ENCODE measurements around the gene RRP1.
"Not testable (repeated sequence)": the region's sequence is repeated elsewhere in the genome, so short reads cannot be mapped to it uniquely, and the experiment has no call there.

RRP1 gene

DNA sequence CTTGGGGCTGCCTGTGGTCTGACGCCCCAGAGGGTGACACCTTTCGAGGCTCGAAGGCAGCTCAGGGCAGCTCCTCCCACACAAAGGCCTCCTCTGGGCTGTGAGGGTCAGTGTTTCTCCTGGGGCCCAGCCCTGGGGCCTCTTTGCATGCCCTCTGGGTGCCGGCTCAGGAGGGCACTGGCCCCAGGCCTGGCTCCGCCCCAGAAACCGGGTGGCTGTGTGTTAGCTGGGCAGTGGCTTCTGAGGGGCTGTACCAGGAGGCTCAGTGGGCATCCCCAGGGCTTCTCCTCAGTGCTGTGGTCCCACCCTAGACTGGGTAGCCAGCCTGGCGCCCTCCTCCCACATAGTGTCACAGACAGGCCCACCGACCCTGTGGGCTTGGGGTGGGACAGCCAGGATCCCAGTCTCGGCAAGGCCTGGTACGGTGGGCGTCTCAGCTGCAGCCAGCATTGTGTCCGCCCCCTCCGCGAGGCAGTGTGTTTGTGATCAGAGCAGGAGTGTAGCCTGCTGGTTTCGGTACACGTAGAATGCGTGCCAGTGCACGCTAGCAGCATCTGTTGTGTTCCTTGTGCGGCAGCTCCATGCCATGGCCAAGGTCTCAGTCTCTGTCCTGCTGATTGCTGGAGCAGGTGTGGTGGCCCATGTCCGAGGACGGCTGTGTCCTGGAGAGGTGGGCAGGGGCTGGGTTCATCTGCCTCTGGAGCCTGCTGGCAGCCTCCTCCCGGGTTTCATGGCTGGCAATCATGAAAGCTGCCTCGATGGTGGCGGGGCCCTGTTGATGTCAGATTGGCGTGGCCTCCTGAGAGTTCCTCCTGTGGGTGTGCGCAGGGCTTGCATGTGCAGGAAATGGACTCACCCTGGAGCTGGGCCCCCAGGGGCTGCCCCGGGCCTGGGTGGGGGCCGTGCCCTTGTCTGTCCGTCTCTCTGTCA is 28.0 kb downstream of the RRP1 start:
- H3K4me1 Mint-ChIP-seq (ENCODE audit: low read depth), result peaks cover 10% of the 10 kb centered on the region
- H3K36me3 Mint-ChIP-seq (ENCODE audit: low read depth), result peaks cover 5% of the 10 kb centered on the region
- peaks cover 9% of the 10 kb centered on the region for H3K9me3 Mint-ChIP-seq
- no peaks in the 10 kb centered on the region for H3K27me3 Mint-ChIP-seq (ENCODE audit: low read depth)
- no peak overlapping the region for H3K27ac Mint-ChIP-seq
- DNase-seq (ENCODE audit: low spot score), result no peak
- H3K4me3 Mint-ChIP-seq, result no peak overlapping the region

GRCh38 chr21:43818685-43819084 is 29.3 kb downstream of the RRP1 start:
- Mint-ChIP-seq H3K9me3 (peaks cover 9% of the 10 kb centered on the region), H3K27me3 (ENCODE audit: low read depth) (no peaks in the 10 kb centered on the region), H3K4me3 (no peak overlapping the region), H3K4me1 (ENCODE audit: low read depth) (peaks cover 7% of the 10 kb centered on the region), H3K27ac (no peak overlapping the region), H3K36me3 (ENCODE audit: low read depth) (peaks cover 5% of the 10 kb centered on the region)
- DNase-seq (ENCODE audit: low spot score), result no peak

DNA sequence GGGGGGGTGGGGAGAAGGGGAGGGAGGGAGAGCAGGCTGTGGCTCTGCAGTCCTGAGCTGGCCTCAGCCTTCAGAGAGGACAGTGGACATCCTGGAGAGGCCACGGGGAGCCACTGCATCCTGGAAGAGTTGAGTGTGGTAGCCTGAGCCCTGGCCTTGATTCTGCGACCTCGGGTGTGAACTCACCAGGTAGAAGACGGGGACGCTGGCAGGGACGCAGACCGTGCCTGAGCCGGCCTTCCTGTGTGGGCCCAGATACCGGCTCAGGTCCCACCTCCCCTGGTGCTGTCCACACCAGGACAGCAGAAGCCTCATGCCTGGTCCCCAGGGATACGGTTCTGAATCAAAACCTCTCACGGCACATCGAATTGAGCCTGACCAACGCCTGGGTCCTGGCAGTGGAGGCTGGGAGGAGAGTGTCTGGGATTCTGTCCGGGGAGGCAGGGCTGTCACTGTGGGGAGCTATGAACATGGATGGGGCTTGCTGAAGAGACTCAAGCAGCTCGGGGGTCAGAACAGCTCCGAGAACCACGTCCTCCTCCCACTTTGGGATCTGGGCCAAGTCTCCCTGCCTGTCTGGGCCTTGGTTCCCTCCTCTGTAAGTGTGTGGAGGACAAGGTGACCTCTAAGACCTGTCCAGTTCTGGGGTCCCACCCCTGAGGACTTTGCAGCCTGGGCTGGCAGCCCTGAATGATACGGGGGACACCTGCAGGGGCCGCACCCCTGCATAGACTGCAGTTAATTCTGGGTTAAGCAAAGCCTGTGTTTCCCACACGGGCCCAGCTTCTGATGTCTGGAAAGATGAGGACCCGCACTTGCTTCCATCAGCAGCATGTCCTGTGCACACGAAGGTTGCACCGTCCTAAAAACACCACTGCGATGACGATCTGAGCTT is 30.4 kb downstream of the RRP1 start:
- Mint-ChIP-seq H3K27ac (no peak overlapping the region), H3K36me3 (ENCODE audit: low read depth) (peaks cover 5% of the 10 kb centered on the region), H3K27me3 (ENCODE audit: low read depth) (no peaks in the 10 kb centered on the region)

GRCh38 chr21:43820466-43820865 is 31.1 kb downstream of the RRP1 start:
- H3K27ac Mint-ChIP-seq, result no peak overlapping the region
- no peaks in the 10 kb centered on the region for H3K27me3 Mint-ChIP-seq (ENCODE audit: low read depth)
- DNase-seq (ENCODE audit: low spot score), result no peak
- H3K4me3 Mint-ChIP-seq, result no peak overlapping the region
- peaks cover 4% of the 10 kb centered on the region for H3K4me1 Mint-ChIP-seq (ENCODE audit: low read depth)
- peaks cover 9% of the 10 kb centered on the region for H3K9me3 Mint-ChIP-seq
- H3K36me3 Mint-ChIP-seq (ENCODE audit: low read depth), result peaks cover 5% of the 10 kb centered on the region

More for the DNA sequence above, 30.4 kb downstream of the RRP1 start:
- Mint-ChIP-seq H3K4me1 (ENCODE audit: low read depth) (peaks cover 6% of the 10 kb centered on the region), H3K4me3 (no peak overlapping the region), H3K9me3 (peaks cover 9% of the 10 kb centered on the region)
- no peak for DNase-seq (ENCODE audit: low spot score)

DNA sequence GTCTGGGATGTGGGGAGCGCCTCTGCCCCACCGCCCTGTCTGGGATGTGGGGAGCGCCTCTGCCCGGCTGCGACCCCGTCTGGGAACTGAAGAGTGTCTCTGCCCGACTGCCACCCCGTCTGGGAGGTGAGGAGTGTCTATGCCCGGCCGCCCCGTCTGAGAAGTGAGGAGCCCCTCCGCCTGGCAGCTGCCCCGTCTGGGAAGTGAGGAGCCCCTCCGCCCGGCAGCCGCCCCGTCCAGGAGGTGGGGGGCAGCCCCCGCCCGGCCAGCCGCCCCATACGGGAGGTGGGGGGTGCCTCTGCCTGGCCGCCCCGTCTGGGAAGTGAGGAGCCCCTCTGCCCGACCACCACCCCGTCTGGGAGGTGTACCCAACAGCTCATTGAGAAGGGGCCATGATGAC is 32.8 kb downstream of the RRP1 start:
- H3K27me3 Mint-ChIP-seq (ENCODE audit: low read depth); DNase-seq (ENCODE audit: low spot score); H3K27ac Mint-ChIP-seq; H3K9me3 Mint-ChIP-seq; H3K4me1 Mint-ChIP-seq (ENCODE audit: low read depth); H3K36me3 Mint-ChIP-seq (ENCODE audit: low read depth); H3K4me3 Mint-ChIP-seq: not testable (repeated sequence)

- not testable (repeated sequence) for H3K27me3 Mint-ChIP-seq (ENCODE audit: low read depth); H3K4me1 Mint-ChIP-seq (ENCODE audit: low read depth); H3K4me3 Mint-ChIP-seq; H3K9me3 Mint-ChIP-seq; H3K36me3 Mint-ChIP-seq (ENCODE audit: low read depth); H3K27ac Mint-ChIP-seq; DNase-seq (ENCODE audit: low spot score)
Measured at GRCh38 chr21:43822741-43823140, 33.4 kb downstream of the RRP1 start.

DNA sequence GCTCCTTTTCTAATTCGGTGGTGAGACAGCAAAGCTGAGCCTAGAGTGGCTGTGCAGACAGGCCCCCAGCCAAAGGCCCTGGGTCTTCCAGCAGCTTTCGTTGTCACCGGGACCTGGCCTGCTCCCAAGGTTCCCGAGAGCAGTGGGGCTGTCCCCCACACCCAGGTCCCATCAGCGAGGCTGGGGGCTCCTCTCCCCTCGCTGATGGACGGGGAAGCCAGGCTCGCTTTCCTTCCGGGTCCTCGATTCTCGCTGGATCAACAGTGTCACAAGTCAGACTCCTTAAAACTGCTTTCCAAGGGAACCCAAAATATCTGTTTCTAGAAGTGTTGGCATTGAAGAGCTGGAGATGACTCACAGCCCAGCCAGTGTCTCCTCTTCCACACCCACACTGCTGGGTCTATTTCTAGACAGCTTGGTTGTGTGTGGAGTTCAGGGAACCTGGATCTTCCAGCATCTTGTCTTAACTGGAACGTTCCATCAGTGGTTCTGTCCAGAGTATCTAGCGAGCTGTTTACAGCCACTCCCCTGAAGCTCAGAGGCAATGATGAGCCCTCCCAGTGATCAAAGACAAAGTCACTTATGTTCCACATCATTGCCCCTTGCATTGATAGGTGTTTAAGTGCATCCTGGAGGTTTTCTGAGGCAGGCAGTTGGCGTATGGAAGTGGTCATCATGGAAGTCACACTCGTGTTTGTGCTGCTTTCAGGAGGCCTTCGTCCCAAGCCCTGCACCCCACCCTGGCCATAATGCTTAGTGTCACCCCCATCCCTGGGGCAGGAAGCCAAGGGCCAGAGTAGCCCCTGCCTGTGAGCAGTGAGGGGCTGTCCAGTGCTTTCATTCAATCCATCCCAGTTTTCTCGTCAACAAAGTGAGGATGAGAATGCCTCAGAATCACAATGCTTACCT is 35.2 kb downstream of the RRP1 start:
- no peak overlapping the region for H3K27ac Mint-ChIP-seq
- DNase-seq (ENCODE audit: low spot score), result no peak
- H3K36me3 Mint-ChIP-seq (ENCODE audit: low read depth), result no peaks in the 10 kb centered on the region
- no peaks in the 10 kb centered on the region for H3K9me3 Mint-ChIP-seq
- H3K27me3 Mint-ChIP-seq (ENCODE audit: low read depth), result peaks cover 5% of the 10 kb centered on the region
- no peak overlapping the region for H3K4me3 Mint-ChIP-seq
- peaks cover 1% of the 10 kb centered on the region for H3K4me1 Mint-ChIP-seq (ENCODE audit: low read depth)

DNA sequence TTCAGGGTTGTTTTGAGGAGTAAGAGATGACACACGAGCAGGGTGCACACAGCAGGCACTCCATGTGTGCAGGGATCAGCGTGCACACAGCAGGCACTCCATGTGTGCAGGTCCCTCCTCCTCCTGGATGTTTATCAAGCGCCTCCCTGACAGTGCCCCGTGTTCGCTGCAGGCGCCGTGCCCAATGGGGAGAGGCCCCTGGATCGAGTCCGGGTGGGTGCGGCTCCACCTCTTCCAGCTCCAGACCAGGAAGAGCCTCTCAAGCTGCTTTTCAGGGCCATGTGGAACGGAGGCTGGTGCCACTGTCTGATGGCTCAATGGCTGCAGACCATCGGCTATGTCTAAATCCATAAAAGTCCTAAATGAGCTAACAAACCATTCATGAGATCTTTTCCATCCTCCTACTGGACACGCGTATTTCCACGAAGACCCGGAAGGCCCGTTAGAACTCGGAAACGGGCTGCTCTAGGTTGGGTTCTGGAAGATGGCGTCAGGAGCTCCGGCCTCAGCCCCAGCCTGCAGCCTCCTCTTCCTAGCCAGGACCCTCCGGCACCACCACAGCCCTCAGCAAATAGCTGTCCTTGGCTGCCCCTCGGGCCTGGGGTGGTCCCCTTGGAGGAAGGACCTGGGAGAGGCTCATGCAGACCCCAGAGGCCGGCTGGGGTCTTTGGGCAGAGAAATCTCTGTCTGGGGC is 36.0 kb downstream of the RRP1 start:
- H3K4me3 Mint-ChIP-seq, result no peak overlapping the region
- H3K36me3 Mint-ChIP-seq (ENCODE audit: low read depth), result no peaks in the 10 kb centered on the region
- peaks cover 1% of the 10 kb centered on the region for H3K4me1 Mint-ChIP-seq (ENCODE audit: low read depth)
- H3K9me3 Mint-ChIP-seq, result no peaks in the 10 kb centered on the region
- H3K27me3 Mint-ChIP-seq (ENCODE audit: low read depth), result peaks cover 6% of the 10 kb centered on the region
- no peak for DNase-seq (ENCODE audit: low spot score)
- no peak overlapping the region for H3K27ac Mint-ChIP-seq

DNA sequence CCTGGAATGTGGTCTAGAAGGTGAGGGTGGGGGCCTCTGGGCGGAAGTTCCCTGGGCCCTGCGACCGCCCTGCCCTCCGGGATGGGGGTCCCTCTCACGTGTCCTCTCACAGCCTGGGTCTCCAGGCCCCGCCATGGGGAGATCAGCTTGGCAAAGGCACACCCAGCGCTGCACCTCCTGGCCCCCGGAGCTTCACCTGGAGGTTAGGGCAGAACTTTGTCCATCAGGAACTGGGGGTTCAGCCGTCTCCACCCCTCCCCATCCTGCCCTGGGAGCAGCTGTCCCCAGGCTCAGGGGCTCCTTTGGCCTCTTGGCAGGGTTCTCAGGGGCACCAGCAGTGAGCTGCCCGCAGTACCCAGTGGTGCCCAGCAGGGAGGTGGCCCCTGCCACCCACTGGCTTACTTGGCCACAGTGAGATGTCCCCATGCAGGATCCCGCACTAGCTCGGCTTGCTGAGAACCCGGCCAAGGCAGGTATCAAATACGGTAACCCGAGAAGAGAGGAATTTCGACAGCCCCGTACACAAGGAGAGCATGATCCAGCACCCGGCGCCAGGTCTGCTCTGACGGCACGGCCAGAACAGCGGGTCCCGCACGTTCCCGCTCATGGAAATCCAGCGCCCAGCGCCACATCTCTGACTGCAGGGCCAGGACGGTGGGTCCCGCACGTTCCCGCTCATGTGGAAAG is 36.7 kb downstream of the RRP1 start:
- no peaks in the 10 kb centered on the region for H3K9me3 Mint-ChIP-seq
- H3K4me3 Mint-ChIP-seq, result no peak overlapping the region
- H3K4me1 Mint-ChIP-seq (ENCODE audit: low read depth), result peaks cover 1% of the 10 kb centered on the region
- no peaks in the 10 kb centered on the region for H3K36me3 Mint-ChIP-seq (ENCODE audit: low read depth)
- H3K27ac Mint-ChIP-seq, result no peak overlapping the region
- peaks cover 10% of the 10 kb centered on the region for H3K27me3 Mint-ChIP-seq (ENCODE audit: low read depth)
- no peak for DNase-seq (ENCODE audit: low spot score)

GRCh38 chr21:43826623-43826974 is 37.2 kb downstream of the RRP1 start:
- Mint-ChIP-seq H3K27me3 (ENCODE audit: low read depth) (peaks cover 10% of the 10 kb centered on the region), H3K27ac (no peak overlapping the region), H3K4me1 (ENCODE audit: low read depth) (peaks cover 1% of the 10 kb centered on the region), H3K9me3 (no peaks in the 10 kb centered on the region), H3K36me3 (ENCODE audit: low read depth) (no peaks in the 10 kb centered on the region), H3K4me3 (no peak overlapping the region)
- no peak for DNase-seq (ENCODE audit: low spot score)

- H3K27me3 Mint-ChIP-seq (ENCODE audit: low read depth), result peaks cover 10% of the 10 kb centered on the region
- peaks cover 1% of the 10 kb centered on the region for H3K4me1 Mint-ChIP-seq (ENCODE audit: low read depth)
- no peaks in the 10 kb centered on the region for H3K9me3 Mint-ChIP-seq
- no peaks in the 10 kb centered on the region for H3K36me3 Mint-ChIP-seq (ENCODE audit: low read depth)
- no peak overlapping the region for H3K27ac Mint-ChIP-seq
- H3K4me3 Mint-ChIP-seq, result no peak overlapping the region
- no peak for DNase-seq (ENCODE audit: low spot score)
Measured at GRCh38 chr21:43827015-43827611, 37.7 kb downstream of the RRP1 start.

DNA sequence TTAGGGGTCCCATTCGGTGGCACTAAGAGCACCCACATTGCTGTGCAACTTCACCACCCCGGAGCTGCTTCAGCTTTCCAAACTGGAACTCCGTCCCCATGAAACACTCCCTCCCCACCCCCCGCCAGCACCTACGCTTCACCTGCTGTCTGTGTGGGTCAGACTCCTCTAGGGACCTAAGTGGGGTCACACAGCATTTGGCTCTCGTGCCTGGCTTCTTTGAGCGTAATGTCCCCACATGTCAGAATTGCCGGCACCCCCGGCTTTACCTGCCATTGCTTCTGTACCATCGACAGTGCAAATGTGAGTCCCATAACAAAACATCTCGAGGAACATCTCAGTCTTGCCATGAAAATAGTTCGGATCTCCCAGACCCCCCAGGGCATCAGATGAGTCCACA is 39.8 kb downstream of the RRP1 start:
- Mint-ChIP-seq H3K27ac (no peak overlapping the region), H3K9me3 (no peaks in the 10 kb centered on the region), H3K36me3 (ENCODE audit: low read depth) (no peaks in the 10 kb centered on the region), H3K4me1 (ENCODE audit: low read depth) (peaks cover 1% of the 10 kb centered on the region), H3K27me3 (ENCODE audit: low read depth) (peaks cover 17% of the 10 kb centered on the region), H3K4me3 (no peak overlapping the region)
- DNase-seq (ENCODE audit: low spot score), result no peak

Measured in T-helper 2 cell treated with Interferon-gamma antibody and Interleukin-4, amounts not matched to agents 5 μg/mL and 100 μg/mL, for 36 hours (primary cell).